SK-N-SH treated with all-trans-retinoic acid at 6 μM for 48 hours (cell line): ENCODE data around the gene PKP4.

Experiments
- ATAC-seq: fragments of 200-7000 bp; cut with Tn5 transposase; 3 replicates; pipeline ENCODE4 v1.9.1; 2020; ENCODE audit warnings: mild to moderate bottlenecking, moderate library complexity
- ARNTL ChIP-seq: fragments of 450-650 bp; formaldehyde crosslinking; IDR thresholded peaks from 2 replicates; pipeline ENCODE4 v1.5.0; 2020; ENCODE audit warnings: low read depth, mild to moderate bottlenecking, moderate library complexity, borderline replicate concordance
- BACH2 ChIP-seq: fragments of 250-450 bp; sonication (Bioruptor Pico); IDR thresholded peaks from 2 replicates; pipeline ENCODE4 v1.9.0; 2021; ENCODE audit warnings: mild to moderate bottlenecking, borderline replicate concordance
- CREB5 ChIP-seq: fragments of 250-450 bp; sonication (Bioruptor Pico); IDR thresholded peaks from 2 replicates; pipeline ENCODE4 v1.5.1; 2020; ENCODE audit warnings: low read depth, mild to moderate bottlenecking, moderate library complexity
- CSDC2 ChIP-seq: fragments of 250-450 bp; sonication (Bioruptor Pico); IDR thresholded peaks from 2 replicates; pipeline ENCODE4 v1.5.0; 2020; ENCODE audit warnings: mild to moderate bottlenecking, moderate library complexity
- ESRRG ChIP-seq: fragments of 250-450 bp; sonication (Bioruptor Pico); IDR thresholded peaks from 2 replicates; pipeline ENCODE4 v1.6.1; 2021; ENCODE audit warnings: mild to moderate bottlenecking
- GLIS3 ChIP-seq: fragments of 250-450 bp; sonication (Bioruptor Pico); IDR thresholded peaks from 2 replicates; pipeline ENCODE4 v1.5.0; 2020; ENCODE audit warnings: mild to moderate bottlenecking, moderate library complexity
- OSR1 ChIP-seq: fragments of 250-450 bp; sonication (Bioruptor Pico); IDR thresholded peaks from 2 replicates; pipeline ENCODE4 v1.8.0; 2022; ENCODE audit warnings: moderate library complexity, mild to moderate bottlenecking, inconsistent platforms
- PATZ1 ChIP-seq: fragments of 250-450 bp; sonication (Bioruptor Pico); IDR thresholded peaks from 2 replicates; pipeline ENCODE4 v1.8.0; 2020; ENCODE audit warnings: mild to moderate bottlenecking, moderate library complexity, borderline replicate concordance
- POU6F1 ChIP-seq: fragments of 250-450 bp; sonication (Bioruptor Pico); IDR thresholded peaks from 2 replicates; pipeline ENCODE4 v1.8.0; 2021; ENCODE audit warnings: low read depth, mild to moderate bottlenecking, moderate library complexity, borderline replicate concordance
- PPARA ChIP-seq: fragments of 250-450 bp; sonication (Bioruptor Pico); IDR thresholded peaks from 2 replicates; pipeline ENCODE4 v1.5.0; 2020; ENCODE audit warnings: mild to moderate bottlenecking, borderline replicate concordance
- RARB ChIP-seq: fragments of 250-450 bp; sonication (Bioruptor Pico); IDR thresholded peaks from 2 replicates; pipeline ENCODE4 v1.8.0; 2021; ENCODE audit warnings: mild to moderate bottlenecking, moderate library complexity
- TCF4 ChIP-seq: fragments of 250-450 bp; sonication (Bioruptor Pico); IDR thresholded peaks from 2 replicates; pipeline ENCODE4 v1.8.0; 2021; ENCODE audit warnings: mild to moderate bottlenecking, moderate library complexity, borderline replicate concordance
- TOX ChIP-seq: fragments of 250-450 bp; sonication (Bioruptor Pico); IDR thresholded peaks from 2 replicates; pipeline ENCODE4 v1.8.0; 2021; ENCODE audit warnings: mild to moderate bottlenecking, moderate library complexity, borderline replicate concordance
- TSHZ2 ChIP-seq: fragments of 250-450 bp; sonication (Bioruptor Pico); IDR thresholded peaks from 2 replicates; pipeline ENCODE4 v1.5.0; 2020; ENCODE audit warnings: mild to moderate bottlenecking, moderate library complexity
- ZC3H10 ChIP-seq: fragments of 250-450 bp; sonication (Bioruptor Pico); IDR thresholded peaks from 2 replicates; pipeline ENCODE4 v1.5.1; 2021; ENCODE audit warnings: mild to moderate bottlenecking, moderate library complexity
- ZFP3 ChIP-seq: fragments of 250-450 bp; sonication (Bioruptor Pico); IDR thresholded peaks from 2 replicates; pipeline ENCODE4 v1.5.0; 2020; ENCODE audit warnings: mild to moderate bottlenecking, moderate library complexity
- ZNF565 ChIP-seq: fragments of 450-650 bp; formaldehyde crosslinking; conservative IDR thresholded peaks from 2 replicates; pipeline ENCODE4 v1.5.0; 2020; ENCODE audit warnings: low read depth, mild to moderate bottlenecking, moderate library complexity
- ZNF70 ChIP-seq: fragments of 450-650 bp; formaldehyde crosslinking; IDR thresholded peaks from 2 replicates; pipeline ENCODE4 v1.5.0; 2020; ENCODE audit warnings: mild to moderate bottlenecking, moderate library complexity
- ZNF8 ChIP-seq: fragments of 450-650 bp; formaldehyde crosslinking; IDR thresholded peaks from 2 replicates; pipeline ENCODE4 v1.5.0; 2020; ENCODE audit warnings: mild to moderate bottlenecking, moderate library complexity

PKP4 gene

GRCh38 chr2:158529379-158530259 is 72.9 kb downstream of the PKP4 start:
- ATAC-seq, result peak; percentile 53
- TF ChIP-seq PPARA (CRISPR knock-in tag), result no peak
- TF ChIP-seq ZNF70 (CRISPR knock-in tag), result no peak
- no peak for TF ChIP-seq OSR1 (CRISPR knock-in tag)
- TF ChIP-seq ESRRG, result no peak
- TF ChIP-seq PATZ1 (CRISPR knock-in tag), result no peak
- no peak for TF ChIP-seq TSHZ2
- TF ChIP-seq GLIS3 (CRISPR knock-in tag), result no peak
- TF ChIP-seq BACH2 (CRISPR knock-in tag), result no peak
- no peak for TF ChIP-seq ZFP3
- TF ChIP-seq RARB (CRISPR knock-in tag), result no peak
- no peak for TF ChIP-seq ZNF8 (CRISPR knock-in tag)
- no peak for TF ChIP-seq CSDC2 (CRISPR knock-in tag)

GRCh38 chr2:158530829-158531228 is 74.1 kb downstream of the PKP4 start:
- no peak for ATAC-seq
- no peak for TF ChIP-seq ZNF565 (CRISPR knock-in tag)
- no peak for TF ChIP-seq ZNF70 (CRISPR knock-in tag)
- TF ChIP-seq ZC3H10, result no peak
- TF ChIP-seq BACH2 (CRISPR knock-in tag), result no peak
- TF ChIP-seq TOX (CRISPR knock-in tag), result no peak
- no peak for TF ChIP-seq ZNF8 (CRISPR knock-in tag)
- no peak for TF ChIP-seq POU6F1 (CRISPR knock-in tag)
- no peak for TF ChIP-seq TCF4 (CRISPR knock-in tag)
- no peak for TF ChIP-seq OSR1 (CRISPR knock-in tag)
- TF ChIP-seq CREB5 (CRISPR knock-in tag), result no peak

- ATAC-seq, result no peak
- TF ChIP-seq RARB (CRISPR knock-in tag) (no peak), ARNTL (CRISPR knock-in tag) (no peak), TCF4 (CRISPR knock-in tag) (no peak)
Measured at GRCh38 chr2:158533009-158533408, 76.3 kb downstream of the PKP4 start.
